Fibroblast of lung (primary cell): Measurements from ENCODE around the gene SCN1B.

Experiments
- CTCF ChIP-seq, 2 donors: IDR thresholded peaks in 1 of 2; conservative IDR thresholded peaks in 1 of 2; 1 replicate in 1 of 2; 2 replicates in 1 of 2; pipeline ENCODE4 v1.5.1; 2011 to 2012; ENCODE audit warnings: low read length in 2 of 2, control low read depth in 1 of 2, inconsistent platforms in 1 of 2, low read depth in 1 of 2, mild to moderate bottlenecking in 1 of 2
- EZH2 ChIP-seq: IDR thresholded peaks from 2 replicates; pipeline ENCODE4 v1.5.1; 2012; ENCODE audit warnings: low read length, control low read depth, mild to moderate bottlenecking; ENCODE audit errors: missing control alignments

DNA sequence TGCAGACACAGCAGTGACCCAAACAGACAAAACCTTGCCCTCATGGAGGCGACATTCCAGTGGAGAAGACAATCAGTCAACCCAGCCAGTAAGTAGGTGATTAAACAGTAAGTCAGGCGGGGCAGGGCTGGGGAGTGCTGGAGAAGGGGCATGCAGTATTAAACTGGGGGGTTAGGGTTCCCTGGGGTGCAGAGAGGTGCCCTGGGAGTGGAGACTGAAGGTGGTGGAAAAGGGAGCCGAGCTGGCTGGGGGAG lies 54.2 kb downstream of the SCN1B start:
- TF ChIP-seq CTCF (conservative IDR thresholded peaks at IDR 0.05 in 1 of 2, IDR thresholded peaks at IDR 0.05 in 1 of 2; ENCODE audit: low read depth in 1 of 2, low read length in 2 of 2): no peak
- TF ChIP-seq EZH2: no peak
